Peyer's patch (tissue), 4 donors: ENCODE data around the gene TMEM132D. TPM values are rescaled to one million over a fixed set of nuclear protein-coding genes. Genes with fewer than 3 reads are reported as not detected.

Source experiments
- DNase-seq, 3 donors: peaks; one replicate each; pipeline ENCODE4 v3.0.0-alpha.2; 2017 to 2019
- H3K27ac ChIP-seq, 4 donors: fragments of 200-600 bp; sonication (generic); one replicate each; pipeline ENCODE4 v1.5.1; 2016 to 2019
- H3K27me3 ChIP-seq, 2 donors: fragments of 200-600 bp; sonication (generic); one replicate each; pipeline ENCODE4 v1.5.1; 2019
- H3K36me3 ChIP-seq, 3 donors: fragments of 200-600 bp; sonication (generic); one replicate each; pipeline ENCODE4 v1.5.1; 2016 to 2019
- H3K4me1 ChIP-seq, 4 donors: fragments of 200-600 bp; sonication (generic); one replicate each; pipeline ENCODE4 v1.5.1; 2016 to 2019
- H3K4me3 ChIP-seq, 4 donors: fragments of 200-600 bp; sonication (generic); 1 replicate in 3 of 4; 2 replicates in 1 of 4; pipeline ENCODE4 v1.5.1; 2016 to 2019; ENCODE audit warnings: mild to moderate bottlenecking in 1 of 4
- H3K9me3 ChIP-seq, 4 donors: fragments of 200-600 bp; sonication (generic); one replicate each; pipeline ENCODE4 v1.5.1; 2016 to 2019; ENCODE audit warnings: mild to moderate bottlenecking in 1 of 4
- POLR2A ChIP-seq, 2 donors: fragments of 450-650 bp; IDR thresholded peaks; one replicate each; pipeline ENCODE4 v1.5.1; 2017; ENCODE audit warnings: antibody characterized with exemption in 2 of 2, mild to moderate bottlenecking in 2 of 2, moderate library complexity in 2 of 2
- total RNA-seq, 4 donors: library from RNA; depleted of rRNA; stranded (reverse); fragments of >200 nt; gene quantifications; one replicate each; pipeline ENCODE4 v1.1.0, GENCODE V29; 2016
- TF ChIP-seq, protein P1 (sequence below), 6 experiments: fragments of 450-650 bp in 4 of 6; fragments of 200-600 bp in 2 of 6; sonication (generic) in 1 of 6; IDR thresholded peaks; one replicate each; pipeline ENCODE4 v1.5.1; 2017 to 2019; ENCODE audit warnings: antibody characterized with exemption in 6 of 6, mild to moderate bottlenecking in 3 of 6, moderate library complexity in 1 of 6

The TMEM132D gene
- total RNA-seq, 4 donors from 2014 or later = 0.27 to 1.7 (median 0.41) TPM

DNA sequence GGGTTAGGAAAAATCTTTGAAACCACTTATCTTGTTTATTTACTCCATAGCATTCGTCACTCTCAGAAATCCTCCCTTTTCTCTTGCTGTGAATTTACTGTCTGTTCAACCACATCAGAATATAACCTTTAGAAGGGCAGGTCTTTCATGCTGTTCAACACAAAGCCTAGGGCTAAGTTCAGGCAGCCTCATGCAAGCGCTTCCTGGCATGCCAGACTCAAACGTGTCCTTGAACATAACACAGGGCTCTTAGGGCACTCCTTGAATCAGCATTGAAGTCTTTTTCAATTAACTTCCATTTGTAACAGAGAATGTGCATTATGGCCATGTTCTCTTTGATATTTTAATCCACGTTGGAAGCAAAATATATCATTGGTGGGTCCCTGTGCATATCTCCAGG lies 672.8 kb downstream of the TMEM132D start:
- H3K9me3 ChIP-seq = no peaks in the 10 kb centered on the region
- DNase-seq = no peak
- H3K4me3 ChIP-seq = no peak overlapping the region
- no peaks in the 10 kb centered on the region for H3K27me3 ChIP-seq
- TF ChIP-seq, protein P1, sequence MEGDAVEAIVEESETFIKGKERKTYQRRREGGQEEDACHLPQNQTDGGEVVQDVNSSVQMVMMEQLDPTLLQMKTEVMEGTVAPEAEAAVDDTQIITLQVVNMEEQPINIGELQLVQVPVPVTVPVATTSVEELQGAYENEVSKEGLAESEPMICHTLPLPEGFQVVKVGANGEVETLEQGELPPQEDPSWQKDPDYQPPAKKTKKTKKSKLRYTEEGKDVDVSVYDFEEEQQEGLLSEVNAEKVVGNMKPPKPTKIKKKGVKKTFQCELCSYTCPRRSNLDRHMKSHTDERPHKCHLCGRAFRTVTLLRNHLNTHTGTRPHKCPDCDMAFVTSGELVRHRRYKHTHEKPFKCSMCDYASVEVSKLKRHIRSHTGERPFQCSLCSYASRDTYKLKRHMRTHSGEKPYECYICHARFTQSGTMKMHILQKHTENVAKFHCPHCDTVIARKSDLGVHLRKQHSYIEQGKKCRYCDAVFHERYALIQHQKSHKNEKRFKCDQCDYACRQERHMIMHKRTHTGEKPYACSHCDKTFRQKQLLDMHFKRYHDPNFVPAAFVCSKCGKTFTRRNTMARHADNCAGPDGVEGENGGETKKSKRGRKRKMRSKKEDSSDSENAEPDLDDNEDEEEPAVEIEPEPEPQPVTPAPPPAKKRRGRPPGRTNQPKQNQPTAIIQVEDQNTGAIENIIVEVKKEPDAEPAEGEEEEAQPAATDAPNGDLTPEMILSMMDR (IDR thresholded peaks at IDR 0.05) = no peak
- no peak for TF ChIP-seq POLR2A (IDR thresholded peaks at IDR 0.05)
- H3K36me3 ChIP-seq = no peaks in the 10 kb centered on the region
- no peaks in the 10 kb centered on the region for H3K4me1 ChIP-seq
- no peak overlapping the region for H3K27ac ChIP-seq

DNA sequence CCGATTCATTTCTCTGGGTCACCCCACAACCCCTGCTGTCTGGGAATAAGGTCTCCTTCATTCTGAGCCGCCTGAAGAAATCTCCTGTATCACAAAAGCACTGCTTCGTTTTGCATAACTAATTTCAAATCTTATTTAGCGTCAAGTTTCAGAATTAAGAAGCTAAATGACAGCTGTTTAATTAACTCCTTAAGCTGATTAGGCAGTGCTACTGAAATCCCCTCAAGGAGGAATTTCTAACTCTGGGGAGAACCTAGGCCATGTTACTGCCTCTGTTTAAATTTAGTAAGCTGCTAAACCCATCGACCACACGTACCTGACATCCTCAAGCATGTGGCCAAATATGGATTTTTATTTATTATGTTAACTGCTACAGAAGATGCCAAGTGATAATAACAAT lies 677.0 kb downstream of the TMEM132D start:
- Histone ChIP-seq H3K4me1 (no peaks in the 10 kb centered on the region), H3K4me3 (no peak overlapping the region), H3K36me3 (no peaks in the 10 kb centered on the region), H3K27ac (no peak overlapping the region), H3K27me3 (no peaks in the 10 kb centered on the region), H3K9me3 (no peaks in the 10 kb centered on the region)
- TF ChIP-seq, protein P1 (IDR thresholded peaks at IDR 0.05) = no peak
- no peak for TF ChIP-seq POLR2A (IDR thresholded peaks at IDR 0.05)
- DNase-seq = no peak

DNA sequence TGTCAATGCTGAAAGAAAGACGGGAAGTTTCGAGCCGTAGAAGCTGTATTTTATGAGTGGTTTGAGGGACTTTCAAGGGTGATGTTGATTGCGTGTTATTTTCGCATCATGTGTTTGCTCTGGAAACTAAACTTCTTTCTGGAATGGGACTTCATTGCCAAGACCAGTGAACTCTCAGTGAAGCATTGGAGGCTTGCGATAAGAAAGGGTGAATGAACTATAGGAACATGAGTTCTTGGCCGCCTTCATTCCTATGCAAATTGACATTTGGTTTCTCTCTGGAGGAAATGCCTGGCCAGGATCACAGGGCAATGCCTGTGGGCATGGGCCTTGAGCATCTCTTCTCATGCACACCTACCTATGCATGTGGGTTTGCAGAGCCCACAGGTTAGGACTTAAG lies 677.8 kb downstream of the TMEM132D start:
- H3K4me1 ChIP-seq = no peaks in the 10 kb centered on the region
- no peak overlapping the region for H3K4me3 ChIP-seq
- no peaks in the 10 kb centered on the region for H3K27me3 ChIP-seq
- no peaks in the 10 kb centered on the region for H3K9me3 ChIP-seq
- no peak for DNase-seq
- no peaks in the 10 kb centered on the region for H3K36me3 ChIP-seq
- H3K27ac ChIP-seq = no peak overlapping the region
- TF ChIP-seq, protein P1 (IDR thresholded peaks at IDR 0.05) = no peak
- no peak for TF ChIP-seq POLR2A (IDR thresholded peaks at IDR 0.05)

DNA sequence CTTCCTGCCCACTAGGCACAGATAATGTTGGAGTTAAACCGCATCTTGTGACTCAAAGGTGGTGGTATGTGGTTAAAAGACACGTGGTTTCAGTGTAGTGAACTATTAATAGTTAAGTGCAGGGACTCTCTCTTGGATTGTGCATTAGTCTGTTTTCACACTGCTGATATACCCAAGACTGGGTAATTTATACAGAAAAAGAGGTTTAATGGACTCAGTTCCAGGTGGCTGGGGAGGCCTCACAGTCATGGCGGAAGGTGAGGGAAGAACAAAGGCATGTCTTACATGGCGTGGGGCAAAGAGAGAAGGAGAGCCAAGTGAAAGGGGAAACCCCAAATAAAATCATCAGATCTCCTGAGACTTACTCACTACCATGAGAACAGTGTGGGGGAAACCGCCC lies 688.3 kb downstream of the TMEM132D start:
- H3K27me3 ChIP-seq = no peaks in the 10 kb centered on the region
- no peaks in the 10 kb centered on the region for H3K9me3 ChIP-seq
- no peaks in the 10 kb centered on the region for H3K36me3 ChIP-seq
- no peak overlapping the region for H3K4me3 ChIP-seq
- DNase-seq = no peak
- no peak overlapping the region for H3K27ac ChIP-seq
- H3K4me1 ChIP-seq = no peaks in the 10 kb centered on the region
- TF ChIP-seq, protein P1 (IDR thresholded peaks at IDR 0.05) = no peak
- no peak for TF ChIP-seq POLR2A (IDR thresholded peaks at IDR 0.05)

DNA sequence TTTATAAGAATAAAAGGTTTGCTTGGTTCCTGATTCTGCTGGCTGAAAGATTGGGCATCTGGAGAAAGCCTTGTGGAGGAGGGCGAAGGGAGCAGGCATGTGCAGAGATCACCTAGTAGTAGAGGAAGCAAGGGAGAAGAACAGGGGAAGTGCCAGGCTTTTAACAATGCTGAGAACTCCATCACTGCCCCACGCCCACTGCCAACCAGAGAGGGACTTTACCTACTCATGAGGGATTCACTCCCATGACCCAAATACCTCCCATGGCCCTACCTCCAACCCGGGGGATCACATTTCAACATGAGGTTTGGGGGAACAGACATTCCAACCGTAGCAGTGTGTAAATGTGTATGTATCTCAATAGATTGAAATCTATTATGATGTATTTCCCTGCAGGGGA lies 690.3 kb downstream of the TMEM132D start:
- H3K27me3 ChIP-seq = no peaks in the 10 kb centered on the region
- no peak for TF ChIP-seq POLR2A (IDR thresholded peaks at IDR 0.05)
- TF ChIP-seq, protein P1 (IDR thresholded peaks at IDR 0.05) = no peak

More for the DNA sequence above, 690.3 kb downstream of the TMEM132D start:
- DNase-seq = no peak
- Histone ChIP-seq H3K9me3 (no peaks in the 10 kb centered on the region), H3K36me3 (no peaks in the 10 kb centered on the region), H3K4me3 (no peak overlapping the region), H3K4me1 (no peaks in the 10 kb centered on the region), H3K27ac (no peak overlapping the region)
